Activated T-cell treated with anti-CD3 and anti-CD28 coated beads, Interleukin-2, amount 50 U/mL, for 24 hours (primary cell): ENCODE measurements around the gene PTF1A.
"Not testable (repeated sequence)": the region's sequence is repeated elsewhere in the genome, so short reads cannot be mapped to it uniquely, and the experiment has no call there.

Experiments used
- DNase-seq: peaks from one replicate; pipeline ENCODE4 v3.0.0-alpha.2; 2020
- H3K27ac Mint-ChIP-seq: 2 replicates; pipeline ENCODE4 v1.8.0; 2020; ENCODE audit warnings: mild to moderate bottlenecking, mixed read lengths
- H3K27me3 Mint-ChIP-seq: 2 replicates; pipeline ENCODE4 v1.8.0; 2020; ENCODE audit warnings: mixed read lengths
- H3K36me3 Mint-ChIP-seq: 2 replicates; pipeline ENCODE4 v1.8.0; 2020; ENCODE audit warnings: low read depth, mixed read lengths
- H3K4me1 Mint-ChIP-seq: 2 replicates; pipeline ENCODE4 v1.8.0; 2020; ENCODE audit warnings: low read depth, mixed read lengths
- H3K4me3 Mint-ChIP-seq: 2 replicates; pipeline ENCODE4 v1.8.0; 2020; ENCODE audit warnings: mild to moderate bottlenecking, moderate library complexity, mixed read lengths
- H3K9me3 Mint-ChIP-seq: 2 replicates; pipeline ENCODE4 v1.8.0; 2020; ENCODE audit warnings: mixed read lengths

PTF1A gene

DNA sequence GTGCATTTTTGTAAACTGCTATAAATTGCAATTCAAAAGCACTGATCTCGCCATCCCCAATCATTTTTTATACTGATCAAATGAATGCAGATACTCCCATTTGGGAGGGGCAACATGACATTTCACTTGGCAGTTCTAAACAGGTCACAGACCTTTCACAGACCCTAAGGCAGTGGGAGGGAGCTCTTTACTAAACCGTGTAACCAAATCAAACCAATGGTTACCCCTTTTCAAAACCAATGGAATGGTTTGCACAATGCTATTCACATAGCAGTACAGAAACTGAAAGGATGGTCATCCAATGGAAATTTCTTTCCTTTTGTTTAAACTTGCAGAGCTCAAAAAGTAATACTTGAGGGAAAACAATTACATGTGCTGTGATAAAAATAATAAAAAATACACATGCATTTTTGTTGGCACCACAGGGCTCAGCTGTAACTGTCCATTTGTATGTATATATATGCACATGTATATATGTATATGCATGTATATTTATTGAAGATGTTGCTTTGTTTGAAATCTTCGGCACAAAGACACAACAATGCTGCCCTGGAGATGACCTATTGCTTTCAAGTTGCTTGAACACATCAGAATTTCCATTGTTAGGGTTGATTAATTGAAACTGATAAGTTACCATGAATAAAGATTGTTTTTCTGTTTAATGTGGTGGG, 14.0 kb downstream of the PTF1A start:
- Mint-ChIP-seq H3K27me3 (peaks cover 73% of the 10 kb centered on the region), H3K4me3 (no peak overlapping the region), H3K36me3 (no peaks in the 10 kb centered on the region), H3K9me3 (no peaks in the 10 kb centered on the region), H3K27ac (no peak overlapping the region), H3K4me1 (no peaks in the 10 kb centered on the region)
- DNase-seq = no peak

GRCh38 chr10:23217471-23217870, 25.4 kb downstream of the PTF1A start:
- H3K27me3 Mint-ChIP-seq = peaks cover 16% of the 10 kb centered on the region
- no peak overlapping the region for H3K27ac Mint-ChIP-seq
- no peaks in the 10 kb centered on the region for H3K4me1 Mint-ChIP-seq
- no peaks in the 10 kb centered on the region for H3K36me3 Mint-ChIP-seq
- DNase-seq = no peak
- no peak overlapping the region for H3K4me3 Mint-ChIP-seq
- no peaks in the 10 kb centered on the region for H3K9me3 Mint-ChIP-seq

- H3K27ac Mint-ChIP-seq = no peak overlapping the region
- DNase-seq = no peak
- peaks cover 14% of the 10 kb centered on the region for H3K27me3 Mint-ChIP-seq
- no peak overlapping the region for H3K4me3 Mint-ChIP-seq
- H3K9me3 Mint-ChIP-seq = peaks cover 2% of the 10 kb centered on the region
- H3K4me1 Mint-ChIP-seq = no peaks in the 10 kb centered on the region
- H3K36me3 Mint-ChIP-seq = no peaks in the 10 kb centered on the region
Observed at GRCh38 chr10:23230582-23230981, 38.5 kb downstream of the PTF1A start.

- DNase-seq = no peak
- Mint-ChIP-seq H3K36me3 (no peaks in the 10 kb centered on the region), H3K4me1 (no peaks in the 10 kb centered on the region), H3K9me3 (peaks cover 9% of the 10 kb centered on the region), H3K27me3 (peaks cover 3% of the 10 kb centered on the region), H3K27ac (no peak overlapping the region), H3K4me3 (no peak overlapping the region)
Observed at GRCh38 chr10:23238015-23238414, 45.9 kb downstream of the PTF1A start.

GRCh38 chr10:23241779-23242178, 49.7 kb downstream of the PTF1A start:
- H3K27ac Mint-ChIP-seq, H3K4me1 Mint-ChIP-seq, H3K4me3 Mint-ChIP-seq, H3K27me3 Mint-ChIP-seq, H3K36me3 Mint-ChIP-seq, DNase-seq, H3K9me3 Mint-ChIP-seq: not testable (repeated sequence)
